Esophagus squamous epithelium (tissue), 4 donors: ENCODE results near the gene LPAR5.

Experiments used
- POLR2A ChIP-seq, 4 donors: fragments of 450-650 bp; IDR thresholded peaks; one replicate each; pipeline ENCODE4 v1.6.1; 2017; ENCODE audit warnings: antibody characterized with exemption in 4 of 4, mild to moderate bottlenecking in 4 of 4, moderate library complexity in 3 of 4
- TF ChIP-seq, protein P1 (sequence below), 6 experiments: fragments of 450-650 bp in 4 of 6; fragments of 200-600 bp in 2 of 6; sonication (generic) in 2 of 6; IDR thresholded peaks; one replicate each; pipeline ENCODE4 v1.5.1; 2016 to 2019; ENCODE audit warnings: antibody characterized with exemption in 6 of 6, mild to moderate bottlenecking in 4 of 6, moderate library complexity in 4 of 6

DNA sequence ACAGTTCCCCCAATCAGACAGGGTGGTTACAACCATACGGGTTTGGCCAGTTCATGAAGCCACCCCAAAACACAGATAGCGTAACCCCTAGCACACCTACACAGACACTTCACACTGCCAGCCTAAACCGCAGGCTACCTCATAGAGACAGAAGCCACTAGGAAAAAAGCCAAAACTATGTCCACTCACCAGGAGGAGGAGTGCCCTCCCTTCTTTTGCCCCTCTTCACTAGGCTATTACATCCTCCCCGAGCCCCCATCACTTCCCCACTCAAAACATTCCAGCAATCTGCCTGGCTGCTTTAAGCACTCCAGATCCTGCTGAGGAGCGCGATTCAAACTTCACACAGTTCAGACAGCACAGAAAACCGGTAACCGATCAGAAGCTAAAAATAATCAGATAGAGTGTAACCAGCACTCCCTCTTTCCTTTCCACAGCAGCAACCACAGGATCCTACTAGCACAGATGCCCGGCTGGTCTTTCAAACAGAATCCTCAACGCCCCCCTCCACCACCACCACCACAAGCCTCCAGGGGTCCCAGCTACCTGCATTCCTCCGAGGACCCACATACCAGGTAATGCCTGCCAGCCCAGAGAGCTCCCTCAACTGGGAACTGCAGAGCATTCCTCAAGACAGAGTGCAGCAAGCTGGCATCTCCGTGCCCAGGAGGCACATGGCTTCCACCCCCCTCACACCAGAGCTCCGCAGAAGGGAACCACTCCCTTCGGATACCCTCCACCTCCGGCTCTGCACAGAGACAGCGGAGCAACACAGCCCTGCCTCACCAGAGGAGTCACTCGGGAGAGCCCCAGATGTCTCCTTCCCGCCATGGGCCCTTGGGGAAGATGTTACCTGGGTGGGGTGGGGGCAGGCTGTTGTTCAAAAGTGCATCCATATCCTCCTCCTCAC lies 30.1 kb downstream of the LPAR5 start:
- TF ChIP-seq POLR2A (IDR thresholded peaks at IDR 0.05) = no peak
- TF ChIP-seq, protein P1, sequence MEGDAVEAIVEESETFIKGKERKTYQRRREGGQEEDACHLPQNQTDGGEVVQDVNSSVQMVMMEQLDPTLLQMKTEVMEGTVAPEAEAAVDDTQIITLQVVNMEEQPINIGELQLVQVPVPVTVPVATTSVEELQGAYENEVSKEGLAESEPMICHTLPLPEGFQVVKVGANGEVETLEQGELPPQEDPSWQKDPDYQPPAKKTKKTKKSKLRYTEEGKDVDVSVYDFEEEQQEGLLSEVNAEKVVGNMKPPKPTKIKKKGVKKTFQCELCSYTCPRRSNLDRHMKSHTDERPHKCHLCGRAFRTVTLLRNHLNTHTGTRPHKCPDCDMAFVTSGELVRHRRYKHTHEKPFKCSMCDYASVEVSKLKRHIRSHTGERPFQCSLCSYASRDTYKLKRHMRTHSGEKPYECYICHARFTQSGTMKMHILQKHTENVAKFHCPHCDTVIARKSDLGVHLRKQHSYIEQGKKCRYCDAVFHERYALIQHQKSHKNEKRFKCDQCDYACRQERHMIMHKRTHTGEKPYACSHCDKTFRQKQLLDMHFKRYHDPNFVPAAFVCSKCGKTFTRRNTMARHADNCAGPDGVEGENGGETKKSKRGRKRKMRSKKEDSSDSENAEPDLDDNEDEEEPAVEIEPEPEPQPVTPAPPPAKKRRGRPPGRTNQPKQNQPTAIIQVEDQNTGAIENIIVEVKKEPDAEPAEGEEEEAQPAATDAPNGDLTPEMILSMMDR (IDR thresholded peaks at IDR 0.05) = no peak
